NAMALWA (cell line): ENCODE measurements around the gene ZNF669.

Experiments used
- DNase-seq: peaks from one replicate; pipeline ENCODE4 v3.0.0-alpha.2; 2015; ENCODE audit warnings: low spot score

ZNF669 gene

DNA sequence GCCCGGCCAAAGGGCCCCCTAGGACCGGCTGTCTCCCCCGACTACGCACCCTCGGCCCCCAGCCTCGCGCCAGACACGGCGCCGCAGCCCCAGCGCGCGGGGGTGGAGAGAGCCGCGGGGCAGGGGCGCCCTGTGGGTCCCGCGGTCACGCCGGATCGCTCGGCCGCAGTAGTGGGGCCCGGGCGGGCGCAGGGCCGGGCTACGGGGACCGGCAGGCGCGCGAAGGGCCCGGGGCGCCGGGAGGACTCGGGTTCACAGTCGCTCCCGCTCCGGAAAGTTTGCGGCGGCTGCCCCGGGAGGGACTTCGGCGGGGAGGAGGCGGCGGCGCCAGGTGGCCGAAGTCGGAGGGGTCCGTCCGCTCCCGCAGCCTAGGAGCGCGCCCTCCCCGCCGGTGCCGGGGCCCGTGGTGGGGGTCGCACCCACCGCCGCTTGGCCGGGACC lies 7.1 kb upstream of the ZNF669 start:
- DNase-seq: no peak

DNA sequence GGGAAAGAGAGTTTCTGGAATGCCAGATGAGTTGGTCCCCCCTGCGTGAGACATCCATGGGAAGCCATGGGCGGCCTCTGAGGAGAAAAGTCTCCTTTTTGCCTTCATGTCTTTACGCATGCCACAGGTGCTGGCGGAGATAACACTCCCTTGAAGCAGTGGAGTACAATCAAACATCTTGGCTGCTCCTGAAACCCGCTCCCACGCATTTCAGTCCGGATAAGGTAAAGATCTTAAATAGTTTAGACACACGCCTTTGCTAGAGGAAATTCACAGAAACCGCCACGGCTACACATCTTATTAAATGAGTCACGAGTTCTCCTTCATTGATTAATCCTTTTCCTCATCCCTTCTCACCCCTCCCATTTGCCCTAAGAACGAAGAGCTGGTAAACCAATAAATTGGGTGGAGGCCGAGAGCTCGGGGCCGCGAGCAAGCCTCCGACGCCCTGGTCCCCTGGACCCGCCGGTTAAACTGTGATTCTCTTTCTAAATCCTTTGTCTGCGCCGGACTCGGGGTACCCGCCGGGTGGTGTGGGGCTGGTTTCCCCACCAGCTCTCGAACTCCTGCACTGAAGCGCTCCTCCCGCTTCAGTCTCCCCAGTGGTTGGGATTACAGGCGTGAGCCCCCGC lies 6.6 kb upstream of the ZNF669 start:
- no peak for DNase-seq

DNA sequence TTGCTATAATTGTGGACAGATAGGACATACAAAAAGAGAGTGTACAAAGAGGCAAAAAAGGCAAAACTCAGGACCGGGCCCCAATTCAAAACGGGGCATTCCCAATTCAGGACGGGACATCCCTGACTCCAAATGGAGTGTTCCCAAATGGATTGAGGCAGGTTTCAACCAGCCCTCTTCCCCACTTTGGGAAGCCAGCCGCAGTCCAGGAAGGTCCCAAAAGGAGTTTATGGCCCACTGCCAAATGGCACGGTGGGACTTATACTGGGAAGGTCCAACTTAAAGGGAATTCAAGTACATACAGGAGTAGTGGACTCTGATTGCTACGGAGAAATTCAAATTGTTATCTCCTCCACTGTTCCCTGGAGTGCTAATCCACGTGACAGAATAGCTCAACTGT lies 3.5 kb upstream of the ZNF669 start:
- DNase-seq: no peak

DNA sequence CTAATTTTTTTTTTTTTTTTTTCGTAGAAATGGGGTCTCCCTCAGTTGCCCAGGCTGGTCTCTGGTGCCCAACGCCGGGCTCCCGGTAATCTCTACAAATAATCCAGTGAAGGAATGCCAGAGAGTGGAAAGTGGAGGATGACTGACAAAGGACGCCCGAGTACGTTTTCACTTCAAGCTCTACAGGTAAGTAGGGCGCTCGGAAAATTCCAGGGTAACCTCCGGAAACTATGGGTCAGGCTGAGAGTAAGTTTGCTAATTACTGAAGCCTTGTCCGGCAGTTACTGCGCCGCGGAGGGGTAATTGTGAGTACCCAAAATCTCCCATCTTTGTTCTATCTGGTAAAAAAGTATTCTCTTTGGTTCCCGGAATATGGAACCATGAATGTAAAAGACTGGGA lies 1.8 kb upstream of the ZNF669 start:
- no peak for DNase-seq

- no peak for DNase-seq
These were observed 809 bp upstream of the ZNF669 start for GRCh38 chr1:247104965-247105364.

- DNase-seq: no peak
These were observed 1.8 kb downstream of the ZNF669 start for GRCh38 chr1:247102381-247102780.

DNA sequence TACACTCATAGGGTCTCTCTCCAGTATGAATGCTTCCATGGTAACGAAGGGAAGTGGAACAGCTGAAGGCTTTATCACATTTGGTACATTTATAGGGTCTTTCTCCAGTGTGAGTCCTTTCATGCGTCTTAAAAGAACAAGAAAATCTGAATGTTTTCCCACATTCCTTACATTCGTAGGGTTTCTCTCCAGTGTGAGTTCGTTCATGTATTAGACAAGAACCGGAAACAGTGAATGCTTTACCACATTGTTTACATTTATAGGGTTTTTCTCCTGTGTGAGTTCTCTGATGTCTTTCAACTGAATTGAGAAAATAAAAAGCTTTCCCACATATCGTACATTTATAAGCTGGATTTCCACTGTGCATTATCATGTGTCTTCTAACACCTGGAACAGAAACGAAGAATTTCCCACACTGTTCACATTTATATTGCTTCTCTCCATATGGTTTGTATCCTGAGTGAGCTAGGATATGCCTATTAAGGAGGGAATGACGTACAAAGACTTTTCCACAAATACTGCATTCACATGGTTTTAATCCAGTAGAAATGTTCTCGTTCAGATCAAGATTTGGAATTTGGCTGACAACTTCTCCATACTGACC lies 3.4 kb downstream of the ZNF669 start:
- no peak for DNase-seq

DNA sequence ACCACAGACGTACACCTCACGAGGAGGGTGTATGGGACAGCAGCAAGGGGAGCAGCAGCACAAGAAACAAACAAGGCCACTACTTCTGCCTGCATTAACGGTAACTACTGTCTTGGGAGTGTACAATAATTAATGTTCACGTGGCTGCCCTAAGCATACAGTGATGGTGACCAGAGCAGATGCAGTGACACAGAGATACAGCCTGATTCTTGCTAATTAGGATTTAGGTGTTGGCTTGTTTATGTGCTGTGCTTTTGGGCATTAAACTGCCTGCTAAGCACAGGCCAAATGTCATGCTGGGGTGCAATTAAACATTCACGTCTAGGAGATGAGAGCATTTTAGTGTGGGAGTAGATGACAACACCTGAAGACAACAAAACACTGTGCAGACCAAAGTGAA lies 7.2 kb downstream of the ZNF669 start:
- DNase-seq: no peak

- no peak for DNase-seq
These were observed 7.6 kb downstream of the ZNF669 start for GRCh38 chr1:247096544-247096943.

DNA sequence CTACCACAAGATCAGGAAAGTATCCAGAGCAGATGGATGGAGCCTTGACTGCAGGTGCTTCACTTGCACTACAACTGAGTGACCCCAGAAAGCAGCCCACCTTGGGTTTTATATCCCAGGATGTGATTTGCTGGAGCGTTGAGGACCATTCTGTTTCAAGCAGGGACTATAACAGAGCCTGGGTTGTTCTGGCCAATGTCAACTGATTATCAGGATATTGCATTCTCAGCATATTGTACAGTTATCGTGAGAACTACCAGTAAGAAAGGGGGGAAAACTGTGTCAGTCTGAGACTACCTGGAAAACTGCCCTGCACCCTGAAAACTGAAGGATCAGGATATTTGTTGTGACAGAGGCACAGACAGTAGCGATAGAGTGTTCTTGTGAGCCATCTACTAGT lies 8.0 kb downstream of the ZNF669 start:
- no peak for DNase-seq

GRCh38 chr1:247090455-247090854 lies 13.7 kb downstream of the ZNF669 start:
- no peak for DNase-seq

DNA sequence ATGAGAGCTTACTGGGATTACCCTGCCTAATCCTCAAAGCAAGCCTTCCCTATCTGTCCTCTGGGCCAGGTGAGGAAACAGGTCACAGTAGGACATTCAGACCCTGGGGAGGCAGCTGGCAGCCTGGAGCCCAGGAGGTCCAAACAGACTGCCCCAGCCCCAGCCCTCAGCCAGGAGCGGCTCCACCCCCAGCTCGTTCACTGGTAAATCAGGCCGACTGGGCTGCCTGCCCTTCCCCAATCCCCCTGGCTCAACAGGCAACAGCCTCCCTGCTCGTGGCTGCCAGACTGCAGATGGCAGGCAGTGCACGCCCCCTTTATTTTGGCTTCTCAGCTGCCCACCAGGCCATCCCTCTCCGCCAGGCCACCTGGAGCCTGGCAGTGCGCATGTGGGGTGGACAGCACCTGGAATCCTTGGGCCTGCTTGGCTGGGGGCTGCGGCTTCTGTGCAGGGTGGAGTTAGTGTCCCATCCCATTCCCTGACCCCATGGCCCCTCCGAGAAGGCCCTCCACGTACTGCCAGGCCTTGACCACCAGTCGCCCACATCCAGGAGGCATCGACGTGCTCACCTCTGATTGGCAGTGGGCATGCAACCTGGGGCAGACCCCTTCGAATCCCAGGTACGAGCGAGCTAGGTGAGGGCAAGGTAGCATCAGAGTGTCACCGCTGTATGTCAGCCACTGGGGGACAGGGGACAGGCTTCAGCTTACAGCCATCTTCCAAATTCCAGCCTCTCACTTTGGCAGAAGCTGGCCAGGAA lies 14.4 kb downstream of the ZNF669 start:
- DNase-seq: no peak

DNA sequence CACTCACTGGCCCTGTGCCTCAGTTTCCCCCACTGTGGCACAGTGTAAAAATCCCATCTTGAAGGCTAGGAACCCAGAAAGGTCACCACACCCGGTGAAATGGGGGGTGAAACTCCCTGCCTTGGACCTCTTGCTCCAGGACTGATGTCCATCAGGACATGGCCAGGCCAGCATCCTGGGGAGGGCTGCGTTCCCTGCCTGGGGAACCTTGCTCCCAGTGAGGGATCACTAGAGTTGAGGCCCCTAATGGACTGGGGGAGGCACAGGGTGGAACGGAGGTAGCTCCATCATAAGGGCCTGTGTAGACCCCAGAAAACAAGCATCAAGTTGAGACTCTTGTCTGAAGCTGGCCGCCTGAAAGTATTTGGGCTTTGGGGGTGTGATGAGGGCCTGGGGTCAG lies 15.2 kb downstream of the ZNF669 start:
- DNase-seq: no peak

DNA sequence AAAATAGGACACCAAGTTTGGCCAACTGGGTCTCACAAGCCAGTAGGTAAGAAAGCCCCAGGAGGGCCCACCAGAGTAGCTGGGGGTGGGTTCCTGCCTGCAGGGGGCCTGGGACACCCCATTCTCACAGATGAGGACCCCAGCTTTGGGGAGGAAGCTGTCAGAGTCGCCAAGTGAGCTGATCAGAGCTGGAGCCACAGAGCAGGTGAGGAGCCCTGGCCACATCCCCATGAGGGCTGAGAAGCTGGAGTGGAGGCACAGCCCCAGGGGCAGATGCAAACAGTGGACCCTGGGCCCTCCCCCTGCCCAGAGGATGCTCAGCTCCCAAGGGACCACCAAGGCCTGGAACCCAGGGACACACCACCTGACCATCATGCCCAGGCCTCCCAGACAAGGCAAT lies 16.9 kb downstream of the ZNF669 start:
- no peak for DNase-seq

GRCh38 chr1:247085310-247085709 lies 18.8 kb downstream of the ZNF669 start:
- DNase-seq: no peak

DNA sequence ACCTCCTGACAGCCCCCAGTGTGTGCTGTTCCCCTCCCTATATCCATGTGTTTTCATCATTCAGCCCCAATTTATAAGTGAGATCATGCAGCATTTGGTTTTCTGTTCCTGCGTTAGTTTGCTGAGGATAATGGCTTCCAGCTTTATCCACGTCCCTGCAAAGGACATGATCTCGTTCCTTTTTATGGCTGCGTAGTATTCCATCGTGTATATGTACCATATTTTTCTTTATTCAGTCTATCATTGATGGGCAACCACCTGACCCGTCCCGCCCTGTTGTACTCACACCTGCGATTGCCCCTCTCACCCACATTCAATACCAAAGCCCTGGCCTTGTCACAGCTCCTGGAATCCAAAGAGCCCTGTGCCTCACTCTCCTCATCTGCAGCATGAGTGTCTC lies 19.4 kb downstream of the ZNF669 start:
- no peak for DNase-seq

- DNase-seq: peak; percentile 56
These were observed 24.8 kb downstream of the ZNF669 start for GRCh38 chr1:247079141-247079874.

- peak; percentile 97 for DNase-seq
These were observed 25.7 kb downstream of the ZNF669 start, which contains the start of gene ZNF670 for GRCh38 chr1:247078258-247079140. Gene ZNF670, minus strand, starts transcription at chr1:247078811. Its CDS starts 215 bp downstream, at chr1:247078596.

GRCh38 chr1:247077876-247078257 lies 26.3 kb downstream of the ZNF669 start:
- DNase-seq: peak; percentile 29

GRCh38 chr1:247077213-247077612 lies 26.9 kb downstream of the ZNF669 start:
- DNase-seq: peak; percentile 30

GRCh38 chr1:247070645-247071044 lies 33.5 kb downstream of the ZNF669 start:
- no peak for DNase-seq

GRCh38 chr1:247064304-247064703 lies 39.9 kb downstream of the ZNF669 start:
- no peak for DNase-seq
